HG02943 (cell line): ENCODE data around the gene ATP5F1E.
"Not testable (repeated sequence)": the region's sequence is repeated elsewhere in the genome, so short reads cannot be mapped to it uniquely, and the experiment has no call there.

Experiments used
- ATAC-seq: cut with Tn5 transposase; IDR thresholded peaks from one replicate; pipeline ENCODE4 v1.9.1; 2021; ENCODE audit warnings: mild to moderate bottlenecking, low read depth, moderate library complexity; ENCODE audit not compliant: unreplicated experiment

Gene ATP5F1E

DNA sequence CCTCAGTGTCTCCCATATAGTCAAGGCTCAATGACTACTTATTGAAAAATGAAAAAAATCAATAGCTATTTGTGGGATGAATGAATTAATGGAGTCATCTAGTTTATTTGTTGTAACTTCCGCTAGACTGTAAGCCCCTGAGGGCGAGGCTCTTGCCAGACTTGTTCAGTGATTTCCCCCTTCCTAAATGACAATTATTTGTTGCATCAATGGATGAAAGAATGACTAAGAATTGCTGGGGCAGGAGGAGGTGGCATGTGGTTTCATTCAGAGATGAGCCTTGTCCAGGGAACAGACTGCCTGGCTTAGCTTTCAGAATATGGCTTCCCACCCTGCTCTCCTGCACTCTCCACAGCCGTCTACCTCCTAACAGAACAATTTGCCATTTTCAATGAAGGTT, 11.6 kb upstream of the ATP5F1E start:
- ATAC-seq: no peak

DNA sequence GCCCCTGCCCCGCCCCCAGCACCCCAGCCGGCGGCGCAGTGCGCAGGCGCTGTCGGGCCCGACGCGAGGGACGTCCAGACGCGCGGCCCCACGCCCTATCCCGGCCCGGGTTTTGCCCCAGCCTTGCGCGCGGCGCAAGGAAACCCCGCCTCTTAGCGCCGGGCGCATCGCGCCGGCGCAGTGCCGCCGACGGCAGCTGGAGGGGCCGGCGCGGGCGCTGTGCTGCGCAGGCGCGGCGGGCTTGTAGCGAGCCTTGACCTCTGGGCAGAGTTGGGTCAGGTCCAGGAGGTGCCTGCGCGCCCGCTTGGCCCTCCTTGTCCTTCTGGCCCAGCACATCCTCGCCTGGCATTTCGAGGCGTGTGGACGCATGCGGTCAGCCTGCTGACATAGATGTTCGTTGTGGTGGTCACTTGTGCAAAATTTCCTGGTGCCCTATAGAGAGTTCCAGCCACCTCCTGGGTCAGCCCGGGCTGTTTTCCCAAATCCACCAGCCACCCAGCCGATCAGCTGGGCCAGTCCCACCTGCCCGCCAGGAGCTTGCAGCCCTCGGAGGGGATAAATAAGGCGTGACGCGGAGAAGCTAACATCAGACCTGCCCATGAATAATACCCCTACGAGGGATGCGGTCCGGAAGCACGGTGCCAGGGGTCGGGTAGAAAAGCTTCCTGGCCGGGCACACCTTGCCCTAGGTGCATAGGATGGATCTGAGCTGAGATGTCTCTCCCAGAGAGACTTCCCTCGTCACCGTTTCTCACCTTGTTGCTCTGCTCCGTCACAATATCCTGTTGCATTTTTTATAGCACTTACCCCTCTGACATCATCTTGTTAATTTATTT, 10.9 kb upstream of the ATP5F1E start:
- peak; percentile 89 for ATAC-seq

DNA sequence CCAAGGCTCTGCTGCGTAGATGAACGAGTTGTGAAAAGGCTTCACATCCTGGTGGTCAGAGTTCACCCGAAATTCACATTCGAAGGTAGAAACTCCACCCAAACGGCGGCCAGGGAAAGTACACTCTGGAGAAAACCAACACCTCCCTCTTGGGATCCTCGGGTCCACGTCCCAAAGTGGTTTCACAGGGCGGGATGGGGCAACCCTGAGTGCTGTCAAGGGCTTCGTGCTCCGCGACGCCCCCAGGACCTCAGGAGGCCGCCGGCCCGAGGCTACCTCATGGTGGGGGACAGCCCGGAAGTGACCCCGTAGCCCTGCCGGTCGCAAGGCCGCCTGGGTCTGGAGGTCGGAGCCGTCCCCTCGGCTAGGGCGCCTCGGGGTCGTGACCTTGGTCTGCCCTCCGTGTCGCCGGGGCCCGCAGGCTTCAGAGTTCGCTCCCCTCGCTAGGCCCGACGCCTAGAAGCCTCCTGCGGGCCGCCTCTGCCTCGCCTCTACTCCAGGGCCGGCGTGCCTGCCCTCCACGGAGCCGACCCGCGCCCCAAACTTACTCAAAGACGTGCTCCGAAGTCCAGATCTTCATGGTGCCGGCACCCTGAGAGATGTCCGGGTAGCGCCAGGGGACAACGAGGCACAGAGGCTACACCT, 10.1 kb upstream of the ATP5F1E start, which contains the start of gene PRELID3B:
TSS of gene PRELID3B (minus strand) at position 636 of the 645 bp plus-strand sequence. CDS start at position 580, 56 bp downstream.
- peak; percentile 34 for ATAC-seq

DNA sequence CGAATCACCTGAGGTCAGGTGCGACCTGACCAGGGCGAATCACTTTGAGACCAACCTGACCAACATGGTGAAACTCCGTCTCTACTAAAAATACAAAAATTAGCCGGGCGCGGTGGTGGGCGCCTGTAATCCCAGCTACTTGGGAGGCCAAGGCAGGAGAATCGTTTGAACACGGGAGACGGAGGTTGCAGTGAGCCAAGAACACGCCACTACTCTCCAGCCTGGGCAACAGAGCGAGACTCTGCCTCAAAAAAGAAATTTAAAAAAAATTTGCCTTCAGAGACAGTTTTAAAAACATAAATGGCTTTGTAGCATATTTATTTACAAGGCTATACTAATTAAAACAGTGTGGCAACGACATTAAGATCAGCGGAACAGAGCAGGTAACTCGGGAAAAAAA, 9.4 kb upstream of the ATP5F1E start:
- not testable (repeated sequence) for ATAC-seq

DNA sequence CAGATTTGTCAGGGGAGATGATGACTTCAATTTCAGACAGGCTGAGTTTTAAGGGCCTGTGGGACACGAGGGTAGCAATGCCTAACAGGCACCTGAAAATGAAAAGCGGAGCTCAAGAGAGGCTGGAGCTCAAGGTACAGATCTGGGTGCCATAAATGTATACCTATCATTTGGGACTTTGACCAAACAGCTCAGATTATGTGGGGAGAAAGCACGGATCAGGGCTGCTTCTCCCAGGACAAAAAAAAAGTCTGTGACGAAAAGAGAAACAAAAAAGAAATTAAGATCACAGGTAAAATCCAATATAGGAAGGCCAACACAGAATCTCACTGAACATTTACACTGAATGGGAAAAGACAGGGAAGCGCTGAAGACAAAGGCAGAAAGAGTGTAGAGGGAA, 8.5 kb upstream of the ATP5F1E start:
- no peak for ATAC-seq

DNA sequence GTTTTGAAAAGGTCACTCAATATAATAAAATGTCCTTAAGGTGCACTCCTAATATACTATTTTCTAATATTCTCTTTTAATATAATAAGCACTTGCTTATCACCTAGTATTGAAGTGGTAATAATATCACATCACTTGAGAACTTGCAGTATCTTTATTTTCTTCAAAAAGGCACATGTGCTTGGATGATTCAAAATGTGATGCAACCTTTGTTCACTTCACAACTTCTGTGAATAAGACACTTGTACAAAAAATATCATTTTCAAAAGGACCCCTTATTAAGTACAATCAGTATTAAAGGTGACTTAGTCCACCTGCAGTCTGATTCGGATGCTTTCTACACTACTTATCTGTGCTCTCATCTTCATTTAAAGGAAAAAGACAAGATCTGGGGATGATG, 7.1 kb upstream of the ATP5F1E start:
- no peak for ATAC-seq

DNA sequence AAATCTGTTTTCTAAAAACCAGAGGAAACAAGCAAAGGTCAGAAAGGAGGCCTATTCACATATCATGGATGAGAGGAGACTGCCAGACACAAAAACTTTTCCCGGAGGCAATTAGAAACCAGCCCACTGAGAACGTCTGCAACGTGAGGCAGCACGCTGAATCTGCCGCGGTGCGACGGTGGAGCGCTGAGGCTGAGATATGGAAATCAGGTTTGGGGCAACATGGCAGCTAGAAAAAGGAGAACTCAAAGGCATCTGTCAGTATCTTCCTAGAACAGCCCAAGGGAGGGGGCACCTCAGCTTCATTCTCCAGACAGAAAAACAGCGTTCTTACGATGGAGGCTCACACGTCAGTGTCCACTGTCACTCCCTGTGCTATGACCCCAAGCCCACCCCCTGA, 5.3 kb upstream of the ATP5F1E start:
- no peak for ATAC-seq

DNA sequence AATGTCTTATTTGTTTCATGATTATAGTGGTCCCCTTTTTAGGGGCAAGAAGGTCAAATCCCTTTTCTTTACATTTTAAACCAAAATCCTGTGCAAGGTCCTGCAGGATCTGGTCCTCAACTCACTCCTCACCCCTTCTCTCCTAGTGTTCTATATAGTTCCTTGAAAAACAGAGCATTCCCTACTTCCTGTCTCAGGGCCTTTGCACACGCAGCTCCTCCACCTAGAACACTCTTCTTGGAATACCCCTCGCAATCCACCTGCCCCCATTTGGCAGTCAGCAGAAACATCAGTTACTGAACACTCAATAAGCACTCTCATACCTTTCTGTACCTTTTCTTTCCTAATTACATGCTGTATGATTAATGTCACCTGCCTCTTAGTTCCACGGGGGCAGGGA, 3.2 kb upstream of the ATP5F1E start:
- ATAC-seq: no peak

DNA sequence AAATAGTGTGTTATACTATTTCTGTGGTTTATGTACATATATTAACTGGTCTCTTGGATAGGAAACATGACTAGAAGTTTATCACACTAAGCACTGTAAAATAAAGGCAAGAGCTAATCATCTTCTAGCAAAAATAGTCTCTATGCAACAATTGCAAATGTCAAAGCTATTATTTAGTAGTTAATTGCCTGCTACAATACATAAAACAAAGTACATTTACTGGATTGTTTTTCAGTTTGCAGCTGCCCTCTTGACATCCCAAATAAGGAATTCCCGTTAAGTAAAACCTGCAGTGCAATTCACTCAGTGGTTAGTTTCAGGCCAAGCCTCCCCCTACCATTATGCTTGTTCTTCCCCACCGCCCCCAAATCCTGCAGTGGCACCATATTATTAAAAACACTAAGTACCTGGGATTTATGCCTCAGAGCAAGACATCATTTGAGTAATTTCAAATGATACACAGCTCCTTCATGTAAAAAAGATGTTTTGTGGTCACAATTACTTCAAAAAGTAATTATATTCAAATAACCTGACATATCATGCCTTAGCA, 1.6 kb upstream of the ATP5F1E start:
- ATAC-seq: no peak

DNA sequence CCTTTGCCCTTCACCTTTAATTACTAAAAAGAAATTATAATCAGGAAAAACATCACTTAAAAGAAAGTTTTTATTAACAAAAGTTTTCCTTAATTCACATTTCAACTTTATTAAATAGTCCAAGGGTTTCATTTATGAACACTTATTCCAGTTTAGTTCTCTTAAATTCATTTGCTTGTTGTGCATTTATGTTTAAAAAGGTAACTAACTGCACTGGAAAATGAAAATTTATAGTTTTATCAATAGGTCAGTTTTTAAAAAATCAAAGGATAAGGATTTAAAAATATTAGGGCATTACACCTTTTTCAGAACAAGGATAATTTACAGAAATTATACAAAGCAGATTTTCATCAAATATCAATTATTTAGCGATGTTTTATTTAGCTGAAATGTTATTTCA, 958 bp upstream of the ATP5F1E start:
- no peak for ATAC-seq

DNA sequence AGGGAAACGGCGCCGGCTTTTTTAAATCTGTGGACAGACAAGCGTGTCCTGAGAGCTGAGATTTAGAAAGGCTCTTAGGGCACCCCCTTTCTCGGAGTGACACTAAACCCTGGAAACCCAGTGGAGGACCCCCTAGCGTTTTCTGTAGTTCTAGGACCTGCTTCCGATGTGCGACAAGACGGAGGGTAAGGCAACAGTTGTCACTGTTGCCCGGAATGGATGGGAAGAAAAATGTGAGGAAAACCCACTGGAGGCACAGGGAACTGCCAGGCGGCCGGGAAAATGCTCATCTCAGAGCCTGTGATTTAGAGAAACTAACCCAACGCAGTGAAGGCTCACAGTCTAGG, 551 bp upstream of the ATP5F1E start:
- peak; percentile 34 for ATAC-seq

DNA sequence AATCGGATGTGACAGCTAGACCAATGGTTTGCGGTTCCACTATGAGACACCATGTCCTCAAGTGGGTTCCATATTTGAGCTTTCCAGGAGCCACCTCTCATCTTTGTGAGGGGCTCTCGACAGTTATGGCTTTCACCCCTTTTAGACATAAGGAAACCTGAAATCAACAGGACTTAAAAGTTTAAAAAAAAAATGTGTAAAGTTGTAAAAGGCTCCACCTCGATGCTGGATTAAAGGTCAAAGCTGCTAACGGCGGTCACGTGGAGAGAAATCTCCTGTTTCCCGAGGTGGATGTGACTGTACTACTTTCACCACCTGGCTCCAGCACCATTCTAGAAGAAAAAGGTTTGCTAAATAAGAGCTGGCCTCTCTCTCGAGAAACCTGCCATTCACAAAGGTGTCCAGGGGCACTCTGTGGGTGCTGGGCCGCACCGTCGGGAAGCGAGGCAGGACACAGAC, 542 bp downstream of the ATP5F1E start:
- ATAC-seq: no peak

DNA sequence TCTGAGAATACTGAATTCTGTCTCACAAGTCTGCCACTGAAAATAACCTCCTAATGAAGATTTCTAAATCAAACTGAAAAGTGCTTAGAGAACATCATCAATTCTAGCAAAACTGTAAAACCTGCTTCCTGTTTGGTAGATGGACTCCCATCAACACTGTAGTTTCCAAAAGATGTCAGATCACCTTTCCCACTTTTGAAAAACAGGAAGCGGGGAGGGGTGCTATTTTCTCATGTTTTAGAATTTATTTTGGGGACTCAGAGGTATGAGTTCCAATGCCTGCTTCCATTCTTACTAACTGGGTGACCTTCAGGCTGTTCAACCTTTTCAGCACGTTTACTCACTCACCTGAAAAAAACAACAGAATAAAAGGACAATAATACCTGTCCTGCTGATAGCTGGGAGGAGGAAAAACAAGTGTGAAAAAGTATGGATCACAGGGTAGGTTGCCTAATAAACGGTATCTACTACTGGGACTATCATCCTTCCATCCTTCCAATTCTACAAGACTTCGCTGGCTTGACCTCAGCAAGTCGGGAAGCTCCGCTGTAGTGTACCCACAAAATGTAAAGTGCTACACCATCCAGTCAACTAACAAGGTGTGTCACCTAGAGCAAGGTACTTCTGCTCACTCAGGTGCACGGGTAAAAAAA, 1.1 kb downstream of the ATP5F1E start:
- ATAC-seq: no peak

DNA sequence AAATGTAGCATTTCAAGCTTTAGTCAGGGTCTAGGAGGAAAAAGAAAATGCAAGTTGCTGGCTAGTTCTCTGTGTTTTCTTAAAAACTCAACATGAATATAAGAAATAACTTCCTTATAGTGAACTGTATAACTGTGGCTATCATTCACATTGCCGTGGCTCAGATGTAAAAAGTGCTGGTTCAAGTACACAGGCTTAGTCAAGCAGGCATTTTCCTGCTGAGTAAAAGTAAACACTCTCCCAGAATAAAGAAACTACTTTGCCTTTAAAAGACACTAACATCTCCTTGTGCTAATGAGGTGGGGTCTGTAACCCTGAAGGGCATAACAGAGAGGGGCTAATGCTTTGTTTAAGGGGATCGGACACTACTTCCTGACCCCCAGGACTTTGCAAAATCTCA, 3.3 kb downstream of the ATP5F1E start:
- no peak for ATAC-seq

DNA sequence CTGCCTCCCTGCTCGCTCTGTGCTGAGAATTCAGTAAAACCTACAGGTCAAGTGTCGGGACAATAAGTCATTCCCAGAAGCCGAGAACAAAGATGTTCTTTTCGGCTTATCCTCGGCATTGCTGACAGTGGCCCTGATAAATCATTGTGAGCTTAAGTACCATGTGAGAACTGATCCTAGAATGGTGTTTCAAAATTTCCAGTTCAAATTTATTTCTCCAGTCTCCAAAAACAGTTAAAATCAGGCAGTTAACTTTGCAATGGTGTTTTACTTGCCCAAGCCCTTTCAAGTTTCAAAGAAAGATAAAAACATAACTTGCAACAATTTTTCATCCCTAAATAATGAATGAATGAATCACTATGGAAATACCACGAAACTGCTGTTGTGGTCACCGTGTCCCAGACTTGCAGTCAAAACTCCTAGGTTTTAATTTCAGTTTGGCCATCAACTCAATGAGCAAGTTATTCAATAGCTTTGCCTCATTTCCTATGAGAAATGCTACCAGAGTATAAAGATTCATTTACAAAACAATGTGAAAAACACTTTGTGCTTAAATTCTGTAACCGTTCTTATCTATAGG, 4.3 kb downstream of the ATP5F1E start:
- no peak for ATAC-seq

DNA sequence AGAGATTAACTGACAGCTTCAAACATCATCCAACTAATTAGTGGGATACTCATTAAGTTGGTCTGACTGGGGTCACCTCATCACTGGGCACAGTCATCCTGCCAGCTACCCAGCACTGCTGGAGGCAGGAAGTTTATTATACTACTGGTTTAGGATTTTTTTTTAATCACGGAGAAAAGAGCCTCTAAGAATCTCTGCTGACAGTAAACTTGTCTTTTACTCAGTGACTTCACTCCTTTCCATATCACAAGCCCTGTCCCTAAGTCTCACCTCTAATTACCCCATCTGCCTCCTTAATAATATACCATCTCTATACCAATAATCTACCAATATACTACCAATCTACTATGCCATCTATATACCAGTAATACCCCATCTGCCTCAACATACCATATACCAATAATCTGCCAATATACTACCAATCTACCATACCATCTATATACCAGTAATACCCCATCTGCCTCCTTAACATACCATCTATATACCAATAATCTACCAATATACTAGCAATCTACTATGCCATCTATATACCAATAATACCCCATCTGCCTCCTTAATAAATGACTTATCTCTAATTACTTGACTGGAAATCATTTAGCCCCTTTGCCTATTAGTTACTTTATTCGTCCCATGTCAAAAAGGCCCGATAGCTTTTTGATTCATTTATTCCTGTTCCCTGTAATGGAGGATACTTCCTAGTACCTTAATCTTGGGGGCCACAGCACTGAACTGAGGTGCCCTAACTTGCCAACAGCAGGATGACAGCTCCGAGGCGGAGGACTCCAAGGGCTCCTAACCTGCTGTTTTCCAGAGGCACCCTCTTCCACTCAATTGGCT, 5.0 kb downstream of the ATP5F1E start:
- no peak for ATAC-seq

DNA sequence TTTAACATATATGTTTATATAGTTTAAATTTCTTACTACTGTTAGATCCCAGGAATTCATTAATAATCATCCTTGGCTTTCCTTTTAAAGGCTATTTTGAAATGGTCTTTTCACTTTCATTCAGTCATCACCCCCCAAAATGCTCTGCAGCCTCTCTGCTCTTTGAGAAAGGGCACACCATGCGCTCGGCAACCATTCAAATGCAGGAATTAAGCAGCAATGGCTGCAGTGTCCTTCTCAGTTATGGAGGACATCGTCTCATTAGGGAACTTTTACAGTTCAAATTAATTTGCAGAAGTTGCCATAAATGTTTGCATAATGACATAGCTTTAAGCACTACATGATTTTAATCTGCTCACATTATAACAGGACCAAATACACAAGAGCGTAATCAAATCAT, 6.6 kb downstream of the ATP5F1E start:
- ATAC-seq: no peak

DNA sequence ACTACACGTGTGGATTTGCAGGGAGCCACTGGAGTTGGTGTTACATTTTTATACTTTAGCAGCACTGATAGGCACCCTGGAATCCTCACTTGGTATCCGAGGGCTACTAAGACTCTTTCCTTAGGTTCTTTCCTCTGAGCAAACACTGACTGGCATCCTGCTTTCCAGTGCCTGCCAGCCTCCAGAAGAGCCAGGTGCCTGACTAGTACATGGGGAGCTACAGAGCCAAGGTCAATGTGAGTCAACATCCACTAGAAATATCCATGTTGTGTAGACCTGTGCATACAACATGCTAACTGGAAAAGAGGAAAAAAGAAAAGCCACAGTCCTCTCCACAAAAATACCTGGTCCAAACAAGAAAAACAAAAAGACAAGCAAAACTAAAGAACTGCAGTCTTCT, 7.0 kb downstream of the ATP5F1E start:
- ATAC-seq: no peak

DNA sequence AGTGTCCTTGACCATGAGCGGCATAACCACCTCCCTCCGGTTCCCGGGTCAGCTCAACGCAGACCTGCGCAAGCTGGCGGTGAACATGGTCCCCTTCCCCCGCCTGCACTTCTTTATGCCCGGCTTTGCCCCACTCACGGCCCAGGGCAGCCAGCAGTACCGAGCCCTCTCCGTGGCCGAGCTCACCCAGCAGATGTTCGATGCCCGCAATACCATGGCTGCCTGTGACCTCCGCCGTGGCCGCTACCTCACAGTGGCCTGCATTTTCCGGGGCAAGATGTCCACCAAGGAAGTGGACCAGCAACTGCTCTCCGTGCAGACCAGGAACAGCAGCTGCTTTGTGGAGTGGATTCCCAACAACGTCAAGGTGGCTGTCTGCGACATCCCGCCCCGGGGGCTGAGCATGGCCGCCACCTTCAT, 8.0 kb downstream of the ATP5F1E start:
- ATAC-seq: no peak

DNA sequence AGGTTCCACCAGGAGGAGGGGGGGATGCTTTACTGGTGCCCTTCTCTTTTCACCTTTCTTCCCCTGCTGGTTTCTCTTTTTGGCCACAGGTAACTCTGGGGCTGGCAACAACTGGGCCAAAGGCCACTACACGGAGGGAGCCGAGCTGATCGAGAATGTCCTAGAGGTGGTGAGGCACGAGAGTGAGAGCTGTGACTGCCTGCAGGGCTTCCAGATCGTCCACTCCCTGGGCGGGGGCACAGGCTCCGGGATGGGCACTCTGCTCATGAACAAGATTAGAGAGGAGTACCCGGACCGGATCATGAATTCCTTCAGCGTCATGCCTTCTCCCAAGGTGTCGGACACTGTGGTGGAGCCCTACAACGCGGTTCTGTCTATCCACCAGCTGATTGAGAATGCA, 8.5 kb downstream of the ATP5F1E start:
- no peak for ATAC-seq
